K562 (cell line): ENCODE data around the gene C19orf85. TPM values are rescaled to one million over a fixed set of nuclear protein-coding genes. Genes with fewer than 3 reads are reported as not detected.

ENCODE experiments used
- ATF6 ChIP-seq: sonication (generic); formaldehyde crosslinking; IDR thresholded peaks from 2 replicates; pipeline ENCODE4 v1.4.0; 2020; ENCODE audit warnings: mild to moderate bottlenecking, missing genetic modification reagents
- CHD4 ChIP-seq: fragments of 200-600 bp; sonication (generic); IDR thresholded peaks from 3 replicates; pipeline ENCODE4 v1.6.1; 2012; ENCODE audit warnings: low read depth, mild to moderate bottlenecking, mixed read lengths, low read length, inconsistent platforms; ENCODE audit not compliant: insufficient read depth, insufficient replicate concordance, poor library complexity, severe bottlenecking
- ILF3 ChIP-seq: fragments of 450-650 bp; IDR thresholded peaks from 2 replicates; pipeline ENCODE4 v1.6.1; 2018; ENCODE audit warnings: antibody characterized with exemption, mild to moderate bottlenecking, moderate library complexity, borderline replicate concordance
- JUNB ChIP-seq: fragments of 450-650 bp; formaldehyde crosslinking; conservative IDR thresholded peaks from 2 replicates; pipeline ENCODE4 v1.4.0; 2020; ENCODE audit warnings: mild to moderate bottlenecking
- JUND ChIP-seq, 2 experiments: IDR thresholded peaks; 2 replicates in 1 of 2; 3 replicates in 1 of 2; pipeline ENCODE4 v1.6.1; 2011; ENCODE audit warnings: borderline replicate concordance in 2 of 2, low read depth in 2 of 2, low read length in 2 of 2, improper control_type of control experiment in 1 of 2, missing biosample characterization in 1 of 2, missing genetic modification characterization in 1 of 2, missing genetic modification reagents in 1 of 2
- MYC ChIP-seq, 2 experiments: fragments of 250-450 bp in 1 of 2; sonication (Bioruptor Pico) in 1 of 2; IDR thresholded peaks; 2 replicates each; pipeline versions ENCODE4 v1.5.1 to v1.6.1; 2012 to 2021; ENCODE audit warnings: low read depth in 2 of 2, borderline replicate concordance in 1 of 2, improper control_type of control experiment in 1 of 2, low read length in 1 of 2, mild to moderate bottlenecking in 1 of 2, moderate library complexity in 1 of 2
- NFATC3 ChIP-seq: fragments of 450-650 bp; IDR thresholded peaks from 2 replicates; pipeline ENCODE4 v1.6.1; 2017; ENCODE audit warnings: mild to moderate bottlenecking
- NR4A1 ChIP-seq, 2 experiments: fragments of 250-450 bp in 1 of 2; fragments of 450-650 bp in 1 of 2; sonication (Bioruptor Pico) in 1 of 2; IDR thresholded peaks; 2 replicates each; pipeline versions ENCODE4 v1.4.0 to v1.6.1; 2016 to 2020; ENCODE audit warnings: mild to moderate bottlenecking in 2 of 2, missing compliant biosample characterization in 1 of 2, missing genetic modification characterization in 1 of 2, moderate library complexity in 1 of 2
- OTX1 ChIP-seq: fragments of 450-650 bp; formaldehyde crosslinking; IDR thresholded peaks from 2 replicates; pipeline ENCODE4 v1.4.0; 2022; ENCODE audit warnings: mild to moderate bottlenecking
- PHF20 ChIP-seq: fragments of 450-650 bp; IDR thresholded peaks from 2 replicates; pipeline ENCODE4 v1.6.1; 2018; ENCODE audit not compliant: partially characterized antibody
- POLR2B ChIP-seq: fragments of 450-650 bp; IDR thresholded peaks from 2 replicates; pipeline ENCODE4 v1.6.1; 2018; ENCODE audit warnings: low read depth; ENCODE audit not compliant: partially characterized antibody
- POLR3A ChIP-seq: IDR thresholded peaks from 2 replicates; pipeline ENCODE4 v1.6.1; 2011; ENCODE audit warnings: borderline replicate concordance, mild to moderate bottlenecking, moderate library complexity; ENCODE audit not compliant: insufficient read length, insufficient read depth; ENCODE audit errors: extremely low read depth
- PURB ChIP-seq: sonication (generic); formaldehyde crosslinking; IDR thresholded peaks from 2 replicates; pipeline ENCODE4 v1.9.0; 2021; ENCODE audit warnings: low read depth, mild to moderate bottlenecking, missing genetic modification reagents
- RUNX1 ChIP-seq: sonication (generic); IDR thresholded peaks from 2 replicates; pipeline ENCODE4 v1.6.1; 2016; ENCODE audit warnings: antibody characterized with exemption, low read depth
- ZKSCAN8 ChIP-seq: fragments of 200-800 bp; sonication (Bioruptor generic); IDR thresholded peaks from 2 replicates; pipeline ENCODE4 v1.6.1; 2016; ENCODE audit warnings: missing genetic modification characterization, missing compliant biosample characterization
- ZNF121 ChIP-seq: sonication (generic); formaldehyde crosslinking; conservative IDR thresholded peaks from 2 replicates; pipeline ENCODE4 v1.8.0; 2022; ENCODE audit warnings: missing genetic modification reagents
- ZNF717 ChIP-seq: fragments of 250-450 bp; sonication (Bioruptor Pico); IDR thresholded peaks from 2 replicates; pipeline ENCODE4 v1.5.0; 2021
- polyA plus RNA-seq, 8 experiments: library from polyadenylated mRNA; depleted of rRNA in 4 of 8; stranded (reverse) in 5 of 8; unstranded in 3 of 8; fragments of >200 nt; fragmentation: Nextera tagmentation in 2 of 8; fragmentation: Illumina TruSeq in 1 of 8; extraction: Ambion mirVana in 2 of 8; extraction: Trizol in 1 of 8; gene quantifications; 2 replicates each; pipeline versions ENCODE4 v1.2.1 to v1.2.3, GENCODE V29; 2011 to 2014; ENCODE audit warnings: inconsistent platforms in 1 of 8, missing spikeins in 1 of 8
- total RNA-seq, 7 experiments: library from RNA; depleted of rRNA in 6 of 7; stranded (reverse); fragments of >200 nt in 6 of 7; fragmentation: Illumina TruSeq in 2 of 7; extraction: Trizol in 2 of 7; gene quantifications; 2 replicates each; pipeline versions ENCODE4 v1.2.1 to v1.2.3, GENCODE V29; 2011 to 2021; ENCODE audit warnings: low replicate concordance in 1 of 7
- TF ChIP-seq, protein P1 (sequence below): fragments of 450-650 bp; formaldehyde crosslinking; IDR thresholded peaks from 2 replicates; pipeline ENCODE4 v1.4.0; 2022; ENCODE audit warnings: missing genetic modification characterization
- TF ChIP-seq, protein P2 (sequence below): fragments of 250-450 bp; sonication (Bioruptor Pico); IDR thresholded peaks from 2 replicates; pipeline ENCODE4 v1.4.0; 2020; ENCODE audit warnings: mild to moderate bottlenecking, moderate library complexity, borderline replicate concordance

C19orf85 gene
- total and polyA plus RNA-seq, 9 of the 15 experiments (the other 6 are each of a cell fraction or from before 2014, with no cell fraction given) = not detected

DNA sequence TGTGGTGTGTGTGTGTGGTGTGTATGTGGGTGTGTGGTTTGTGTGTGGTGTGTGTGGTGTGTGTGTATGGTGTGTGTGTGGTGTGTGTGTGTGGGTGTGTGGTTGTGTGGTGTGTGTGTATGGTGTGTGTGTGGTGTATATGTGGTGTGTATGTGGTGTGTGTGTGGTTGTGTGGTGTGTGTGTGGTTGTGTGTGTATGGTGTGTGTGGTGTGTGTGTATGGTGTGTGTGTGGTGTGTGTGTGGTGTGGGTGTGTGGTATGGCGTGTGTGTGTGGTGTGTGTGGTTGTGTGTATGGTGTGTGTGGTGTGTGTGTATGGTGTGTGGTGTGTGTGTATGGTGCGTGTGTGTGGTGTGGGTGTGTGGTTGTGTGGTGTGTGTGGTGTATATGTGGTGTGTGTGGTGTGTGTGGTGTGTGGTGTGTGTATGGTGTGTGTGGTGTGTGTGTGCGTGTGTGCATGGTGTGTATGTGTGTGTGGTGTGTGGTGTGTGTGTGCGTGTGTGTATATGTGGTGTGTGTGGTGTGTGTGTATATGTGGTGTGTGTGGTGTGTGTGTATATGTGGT is 30.1 kb downstream of the C19orf85 start (continued):
- TF ChIP-seq, protein P1, sequence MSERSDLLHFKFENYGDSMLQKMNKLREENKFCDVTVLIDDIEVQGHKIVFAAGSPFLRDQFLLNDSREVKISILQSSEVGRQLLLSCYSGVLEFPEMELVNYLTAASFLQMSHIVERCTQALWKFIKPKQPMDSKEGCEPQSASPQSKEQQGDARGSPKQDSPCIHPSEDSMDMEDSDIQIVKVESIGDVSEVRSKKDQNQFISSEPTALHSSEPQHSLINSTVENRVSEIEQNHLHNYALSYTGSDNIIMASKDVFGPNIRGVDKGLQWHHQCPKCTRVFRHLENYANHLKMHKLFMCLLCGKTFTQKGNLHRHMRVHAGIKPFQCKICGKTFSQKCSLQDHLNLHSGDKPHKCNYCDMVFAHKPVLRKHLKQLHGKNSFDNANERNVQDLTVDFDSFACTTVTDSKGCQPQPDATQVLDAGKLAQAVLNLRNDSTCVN (CRISPR knock-in tag) = peak; percentile 35; the same call in 1 of the 2 replicates
- TF ChIP-seq ZNF121 (CRISPR knock-in tag) (peak; percentile 34; the same call in 1 of the 2 replicates), JUNB (no peak), NFATC3 (no peak), MYC (IDR thresholded peaks at IDR 0.05; ENCODE audit: low read depth, low read length) (no peak), MYC (CRISPR knock-in tag; IDR thresholded peaks at IDR 0.05; ENCODE audit: borderline replicate concordance, low read depth) (no peak), CHD4 (peak; percentile 19), JUND (IDR thresholded peaks at IDR 0.05; ENCODE audit: borderline replicate concordance, low read depth, low read length) (no peak), JUND (tag; IDR thresholded peaks at IDR 0.05; ENCODE audit: borderline replicate concordance, low read depth, low read length) (no peak), POLR3A (no peak), POLR2B (no peak), ATF6 (CRISPR knock-in tag) (no peak), ILF3 (no peak), OTX1 (0 out of 2 replicates have a peak, but pooled peaks have one; percentile 13), PHF20 (peak; percentile 25), PURB (CRISPR knock-in tag) (no peak), ZKSCAN8 (CRISPR knock-in tag) (no peak), NR4A1 (CRISPR knock-in tag; IDR thresholded peaks at IDR 0.05) (no peak), NR4A1 (tag; IDR thresholded peaks at IDR 0.05) (no peak), RUNX1 (no peak), ZNF717 (CRISPR knock-in tag) (no peak)
- TF ChIP-seq, protein P2, sequence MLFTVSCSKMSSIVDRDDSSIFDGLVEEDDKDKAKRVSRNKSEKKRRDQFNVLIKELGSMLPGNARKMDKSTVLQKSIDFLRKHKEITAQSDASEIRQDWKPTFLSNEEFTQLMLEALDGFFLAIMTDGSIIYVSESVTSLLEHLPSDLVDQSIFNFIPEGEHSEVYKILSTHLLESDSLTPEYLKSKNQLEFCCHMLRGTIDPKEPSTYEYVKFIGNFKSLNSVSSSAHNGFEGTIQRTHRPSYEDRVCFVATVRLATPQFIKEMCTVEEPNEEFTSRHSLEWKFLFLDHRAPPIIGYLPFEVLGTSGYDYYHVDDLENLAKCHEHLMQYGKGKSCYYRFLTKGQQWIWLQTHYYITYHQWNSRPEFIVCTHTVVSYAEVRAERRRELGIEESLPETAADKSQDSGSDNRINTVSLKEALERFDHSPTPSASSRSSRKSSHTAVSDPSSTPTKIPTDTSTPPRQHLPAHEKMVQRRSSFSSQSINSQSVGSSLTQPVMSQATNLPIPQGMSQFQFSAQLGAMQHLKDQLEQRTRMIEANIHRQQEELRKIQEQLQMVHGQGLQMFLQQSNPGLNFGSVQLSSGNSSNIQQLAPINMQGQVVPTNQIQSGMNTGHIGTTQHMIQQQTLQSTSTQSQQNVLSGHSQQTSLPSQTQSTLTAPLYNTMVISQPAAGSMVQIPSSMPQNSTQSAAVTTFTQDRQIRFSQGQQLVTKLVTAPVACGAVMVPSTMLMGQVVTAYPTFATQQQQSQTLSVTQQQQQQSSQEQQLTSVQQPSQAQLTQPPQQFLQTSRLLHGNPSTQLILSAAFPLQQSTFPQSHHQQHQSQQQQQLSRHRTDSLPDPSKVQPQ (CRISPR knock-in tag) = no peak
